Stimulated activated CD8-positive, alpha-beta memory T cell treated with anti-CD3 and anti-CD28 coated beads, Interleukin-2, amount 100 ng/mL, for 48 hours (primary cell): ENCODE data around the gene KRT9.
"Not testable (repeated sequence)": the region's sequence is repeated elsewhere in the genome, so short reads cannot be mapped to it uniquely, and the experiment has no call there.

Experiments used
- DNase-seq, 2 donors: peaks; one replicate each; pipeline ENCODE4 v3.0.0-alpha.2; 2020; ENCODE audit warnings: low read depth in 2 of 2

Gene KRT9

DNA sequence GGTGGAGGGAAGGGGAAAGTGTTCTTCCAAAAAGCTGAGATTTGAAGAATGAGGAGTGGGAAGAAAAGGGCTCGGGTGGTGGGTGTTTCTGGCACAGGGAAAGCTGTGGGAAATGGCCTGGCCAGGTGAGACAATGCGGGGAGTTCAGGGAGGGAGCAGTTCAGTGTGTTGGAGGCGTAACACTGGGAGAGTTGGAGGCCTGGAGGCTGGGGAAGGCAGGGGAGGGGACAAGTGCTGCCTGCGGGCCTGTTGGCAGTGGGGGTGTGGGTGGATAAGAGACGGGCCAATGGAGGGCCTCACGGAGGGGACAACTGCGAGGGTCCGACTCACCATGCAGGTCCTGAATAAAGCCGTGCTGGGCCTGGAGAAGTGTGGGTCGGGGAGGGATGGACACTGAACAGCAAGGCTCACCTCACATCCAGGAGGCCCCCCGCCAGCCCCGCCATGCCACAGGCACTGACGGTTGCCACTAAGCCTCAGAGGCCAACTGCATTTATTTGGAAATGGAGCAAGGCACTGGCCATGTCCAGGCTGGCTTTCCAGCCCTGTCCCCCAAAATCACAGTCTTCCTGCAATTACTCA lies 25.9 kb downstream of the KRT9 start:
- DNase-seq: no peak

DNA sequence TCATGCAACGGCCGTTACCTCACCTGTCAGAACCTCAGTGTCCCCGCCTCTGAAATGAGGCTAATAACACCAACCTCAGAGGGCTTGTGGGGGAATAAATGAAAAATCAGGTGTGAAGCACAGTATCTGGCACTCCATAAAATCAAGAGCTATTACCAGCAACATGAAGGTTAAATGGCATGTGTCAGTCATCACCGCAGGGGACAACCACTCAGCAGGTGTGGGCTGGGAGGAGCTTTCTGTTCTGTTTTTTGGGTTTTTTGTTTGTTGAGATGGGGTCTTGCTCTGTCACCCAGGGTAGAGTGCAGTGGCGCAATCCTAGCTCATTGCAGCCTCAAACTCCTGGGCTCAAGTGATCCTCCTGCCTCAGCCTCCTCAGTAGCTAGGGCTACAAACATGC lies 26.9 kb downstream of the KRT9 start:
- no peak for DNase-seq

DNA sequence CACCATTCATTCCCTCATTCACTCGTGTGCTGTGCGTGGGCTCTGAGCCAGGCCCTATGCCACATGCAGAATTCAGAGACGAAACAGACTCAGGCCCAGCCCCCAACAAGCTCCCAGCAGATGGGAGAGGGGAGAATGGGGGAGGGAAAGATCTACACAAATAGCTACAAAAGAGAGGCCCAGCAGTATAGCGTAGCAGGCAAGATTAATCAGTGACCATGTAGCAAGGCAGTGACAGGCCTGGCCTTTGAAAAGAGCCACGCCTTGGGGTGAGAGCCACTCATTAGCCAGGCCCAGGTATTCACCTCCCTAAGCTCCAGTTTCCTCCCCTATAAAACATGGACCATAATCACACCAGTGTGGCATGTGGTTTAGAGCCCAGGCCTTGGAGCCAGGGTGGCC lies 27.4 kb downstream of the KRT9 start:
- DNase-seq: no peak

DNA sequence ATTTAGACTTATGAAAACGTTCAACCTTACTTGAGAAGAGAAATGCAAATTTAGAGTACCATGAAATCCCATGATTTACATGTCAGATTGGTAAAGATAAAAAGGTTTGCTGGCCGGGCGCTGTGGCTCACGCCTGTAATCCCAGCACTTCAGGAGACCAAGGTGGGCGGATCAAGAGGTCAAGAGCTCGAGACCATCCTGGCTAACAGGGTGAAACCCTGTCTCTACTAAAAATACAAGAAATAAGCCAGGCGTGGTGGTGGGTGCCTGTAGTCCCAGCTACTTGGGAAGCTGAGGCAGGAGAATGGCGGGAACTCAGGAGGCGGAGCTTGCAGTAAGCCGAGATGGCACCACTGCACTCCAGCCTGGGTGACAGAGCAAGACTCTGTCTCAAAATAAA lies 29.1 kb downstream of the KRT9 start:
- DNase-seq: not testable (repeated sequence)

DNA sequence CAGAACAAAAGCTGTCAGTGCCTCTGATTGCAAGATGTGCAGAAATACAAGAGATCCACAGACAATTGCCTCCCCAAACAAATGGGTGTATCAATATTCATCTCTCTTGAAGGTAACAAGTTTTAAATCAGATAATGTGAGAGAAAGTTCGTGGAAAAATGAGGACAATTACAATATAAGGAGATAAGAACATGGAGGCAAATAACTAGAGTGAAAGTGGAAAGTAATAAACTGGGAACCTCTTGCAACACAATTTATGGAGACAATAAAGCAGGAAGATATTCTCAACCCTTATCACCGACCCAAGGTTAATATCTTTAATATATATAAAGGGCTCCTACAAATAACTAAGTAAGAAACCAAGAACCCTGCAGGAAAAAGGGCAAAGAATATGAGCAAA lies 29.5 kb downstream of the KRT9 start:
- no peak for DNase-seq

DNA sequence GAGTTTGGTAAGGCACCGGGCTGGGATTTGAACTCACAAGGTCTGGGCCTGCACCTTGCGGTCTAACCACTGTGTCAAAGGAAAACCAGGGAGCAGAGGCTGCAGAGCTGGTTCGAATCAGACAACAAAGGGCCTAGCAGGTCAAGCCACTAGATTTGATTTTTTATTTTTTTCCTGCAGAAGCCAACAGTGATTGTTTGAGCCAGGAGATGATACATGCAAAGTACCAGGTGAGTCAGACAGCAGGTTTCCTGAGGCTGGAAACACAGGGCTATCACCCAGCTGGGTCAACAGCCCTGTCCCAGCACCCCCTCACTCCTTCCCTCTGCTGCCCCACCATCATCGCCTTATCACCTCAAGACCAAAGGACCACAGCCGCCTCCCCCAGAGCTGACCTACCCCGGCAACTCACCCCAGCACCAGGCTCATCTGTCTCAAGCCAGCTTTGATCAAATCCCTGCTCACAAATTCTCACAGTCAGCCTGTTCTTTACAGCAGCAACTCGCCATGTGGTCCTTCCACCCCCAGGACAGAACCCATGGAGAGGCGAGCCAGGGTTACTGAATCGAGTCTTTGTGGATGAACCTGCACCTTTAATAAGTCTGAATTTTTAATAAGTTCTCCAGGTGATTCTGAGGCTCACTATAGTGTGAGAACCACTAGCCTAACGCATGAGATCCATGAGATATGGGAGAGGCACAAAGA lies 30.8 kb downstream of the KRT9 start:
- DNase-seq: no peak

DNA sequence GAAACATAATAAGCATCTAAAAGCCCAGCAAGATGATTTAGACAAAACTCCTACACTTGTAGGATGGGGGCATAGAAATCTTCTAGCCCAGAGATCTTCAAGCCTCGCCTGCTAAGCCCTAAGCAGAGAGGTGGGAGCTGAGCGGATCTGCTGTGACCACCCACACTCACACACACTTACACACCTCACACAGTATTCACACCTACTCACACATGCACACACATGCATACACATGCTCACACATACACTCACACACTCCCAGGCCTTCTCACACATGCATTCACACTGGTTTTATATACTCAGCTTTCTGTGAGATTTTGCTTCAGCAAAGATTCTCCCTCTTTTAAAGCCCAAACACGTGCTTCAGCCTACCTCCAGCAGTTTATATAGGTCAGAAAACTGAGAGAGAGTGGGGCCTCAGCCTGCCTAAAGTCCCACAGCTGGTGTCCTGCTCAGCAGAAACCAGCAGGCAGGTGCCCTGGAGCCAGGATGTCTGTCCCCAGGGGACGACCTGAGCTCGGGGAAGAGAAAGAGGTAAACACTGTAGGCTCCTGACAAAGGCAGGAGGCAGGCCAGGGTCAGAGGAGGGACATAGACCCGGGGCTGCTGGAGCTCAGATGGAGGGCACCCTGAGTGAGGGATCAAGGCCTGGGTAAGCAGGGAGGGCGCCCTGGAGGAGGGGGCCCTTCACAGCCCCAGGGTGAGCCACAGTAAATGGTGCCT lies 31.7 kb downstream of the KRT9 start:
- DNase-seq: no peak

DNA sequence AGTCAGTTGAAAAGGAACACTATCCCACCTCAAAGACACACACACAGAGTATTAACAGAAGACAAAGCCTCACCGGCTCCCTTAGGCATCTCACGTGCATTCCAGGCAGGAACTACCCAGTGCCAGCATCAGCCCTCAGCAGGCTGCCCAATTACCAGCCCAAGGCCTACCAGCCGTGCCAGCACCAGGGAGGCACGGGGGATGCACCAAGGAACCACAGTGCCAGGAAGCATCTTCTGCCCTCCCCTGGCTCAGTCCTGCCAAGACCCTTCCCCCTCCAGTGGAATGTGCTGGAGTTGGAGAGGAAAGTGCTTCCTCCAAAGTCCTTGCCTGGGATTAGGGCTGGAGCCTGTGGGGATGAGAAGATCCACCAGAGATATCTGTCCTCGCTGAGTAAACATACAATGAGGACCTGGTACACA lies 32.8 kb downstream of the KRT9 start:
- DNase-seq: no peak

DNA sequence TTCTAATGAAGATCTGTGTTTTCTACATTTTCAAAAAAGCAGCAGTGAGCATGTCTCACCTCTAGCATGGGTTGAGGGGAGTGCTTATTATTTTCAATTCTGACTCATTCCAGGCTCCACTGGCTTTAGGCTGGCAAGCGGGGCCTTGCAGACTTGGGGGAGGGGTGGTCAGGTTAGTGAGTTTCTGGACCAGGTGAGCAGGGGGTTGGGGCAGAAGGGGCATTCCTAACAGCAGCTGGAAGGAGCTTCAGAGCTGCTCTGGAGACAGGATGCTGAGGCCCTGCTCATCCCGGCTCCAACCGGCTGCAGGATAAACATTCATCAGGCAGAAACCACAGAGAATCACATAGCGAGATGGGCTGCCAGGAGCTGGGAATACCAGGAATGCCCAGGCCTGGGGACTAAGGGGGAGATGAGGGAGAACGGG lies 33.3 kb downstream of the KRT9 start:
- no peak for DNase-seq

DNA sequence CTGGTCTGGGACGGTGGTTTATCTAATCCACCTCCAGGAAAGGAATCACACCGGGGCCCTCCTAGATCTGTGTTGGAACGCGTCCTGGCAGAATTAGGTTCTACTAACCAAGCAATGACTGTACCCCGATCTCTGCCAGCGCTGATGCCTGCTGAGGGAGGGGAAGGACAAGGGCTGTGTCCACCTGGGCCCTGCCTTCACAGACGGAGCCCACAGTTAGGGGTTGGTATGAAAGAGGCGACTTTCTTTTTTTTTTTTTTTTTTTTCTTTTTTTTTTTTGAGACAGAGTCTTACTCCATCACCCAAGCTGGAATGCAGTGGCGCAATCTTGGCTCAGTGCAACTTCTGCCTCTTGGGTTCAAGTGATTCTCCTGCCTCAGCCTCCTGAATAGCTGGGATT lies 33.9 kb downstream of the KRT9 start:
- no peak for DNase-seq

DNA sequence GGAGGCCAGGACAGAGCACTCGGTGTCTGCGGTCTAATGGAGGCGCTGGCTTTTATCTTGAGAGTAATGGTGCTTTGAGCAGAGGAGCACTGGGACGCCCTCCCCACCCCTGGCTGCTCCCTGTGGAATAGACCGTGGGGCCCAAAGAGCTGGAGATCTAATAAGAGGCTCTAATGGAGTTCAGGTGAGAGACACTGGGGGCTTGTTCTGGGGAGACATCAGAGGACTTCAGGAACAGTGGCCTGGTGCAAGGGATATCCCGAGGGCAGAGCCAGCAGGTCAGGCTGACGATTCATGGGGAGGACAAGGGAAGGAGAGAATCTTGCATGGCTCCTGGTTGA lies 34.3 kb downstream of the KRT9 start:
- DNase-seq: no peak

DNA sequence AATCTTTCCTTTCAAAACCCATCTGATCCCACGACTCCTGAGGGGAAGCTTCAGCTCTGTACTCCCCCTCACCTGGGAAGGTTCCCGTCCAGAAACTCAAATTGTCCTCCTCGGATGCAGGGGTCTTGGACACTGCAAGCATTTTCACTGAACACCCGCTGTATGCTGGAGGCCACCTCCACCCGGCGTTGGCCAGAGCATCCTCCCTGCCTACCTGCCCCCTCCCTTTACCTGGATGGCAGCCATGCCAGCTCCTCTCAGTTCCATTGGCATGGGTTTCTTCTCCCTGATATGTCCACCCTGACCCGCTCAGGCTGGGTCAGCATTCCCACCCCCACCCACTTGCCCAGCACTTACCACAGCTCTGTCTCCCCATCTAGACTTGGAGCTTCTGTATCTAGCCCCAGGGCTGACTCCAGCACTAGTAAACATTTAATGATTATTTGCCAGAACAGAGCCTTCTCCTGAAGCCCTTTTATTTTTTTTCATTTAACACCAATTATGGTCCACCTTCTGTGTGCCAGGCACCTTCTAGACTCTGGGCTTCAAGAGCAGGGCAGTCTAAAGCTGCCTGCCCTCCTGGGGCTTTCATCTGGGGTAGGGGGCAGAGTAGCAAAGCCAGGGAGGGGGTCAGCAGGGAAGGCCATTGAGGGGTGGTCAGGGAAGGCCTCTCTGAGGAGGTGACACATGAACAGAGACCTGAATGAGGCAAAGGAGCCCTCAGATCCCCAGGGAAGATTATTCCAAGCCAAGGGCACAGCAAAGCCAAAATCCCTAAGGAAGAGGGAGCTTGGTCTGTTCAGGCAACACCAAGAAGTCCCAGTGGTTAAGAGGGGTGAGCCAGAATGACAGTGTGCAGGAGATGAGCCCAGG lies 34.9 kb downstream of the KRT9 start:
- DNase-seq: no peak

DNA sequence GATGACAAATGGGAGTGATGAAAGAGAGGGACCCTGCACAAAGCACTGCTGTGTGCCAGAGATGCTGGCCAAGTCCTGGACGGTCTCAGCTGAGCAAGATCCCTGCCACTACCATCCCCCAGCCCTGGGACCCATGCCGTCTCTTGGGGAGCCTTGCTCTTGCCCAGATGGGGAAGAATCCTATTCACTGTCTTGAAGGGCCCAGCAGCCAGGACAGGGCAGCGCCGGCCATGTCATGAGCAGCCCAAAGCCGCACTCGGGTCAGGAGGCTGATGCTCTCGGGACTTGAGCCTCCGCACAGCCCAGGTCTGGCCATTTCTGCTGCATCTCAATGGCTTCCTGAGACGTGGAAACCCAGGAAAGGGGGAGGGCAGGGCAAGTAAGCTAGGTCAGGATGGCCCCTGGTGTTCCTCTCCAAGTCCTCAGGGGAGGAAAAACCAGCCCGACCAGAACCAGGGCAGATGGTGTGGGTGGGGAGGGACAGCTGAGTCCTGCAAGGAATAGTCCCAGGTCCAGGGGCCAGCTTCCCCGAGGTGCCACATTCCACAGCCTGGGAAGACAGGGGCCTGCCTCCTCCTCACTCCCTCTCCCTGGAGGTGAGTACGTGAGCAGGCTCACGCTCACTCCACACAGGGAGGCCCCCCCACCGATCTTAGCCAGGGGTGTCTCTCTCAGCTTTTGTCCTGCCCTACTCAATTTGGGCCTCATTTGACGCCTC lies 35.9 kb downstream of the KRT9 start:
- no peak for DNase-seq

DNA sequence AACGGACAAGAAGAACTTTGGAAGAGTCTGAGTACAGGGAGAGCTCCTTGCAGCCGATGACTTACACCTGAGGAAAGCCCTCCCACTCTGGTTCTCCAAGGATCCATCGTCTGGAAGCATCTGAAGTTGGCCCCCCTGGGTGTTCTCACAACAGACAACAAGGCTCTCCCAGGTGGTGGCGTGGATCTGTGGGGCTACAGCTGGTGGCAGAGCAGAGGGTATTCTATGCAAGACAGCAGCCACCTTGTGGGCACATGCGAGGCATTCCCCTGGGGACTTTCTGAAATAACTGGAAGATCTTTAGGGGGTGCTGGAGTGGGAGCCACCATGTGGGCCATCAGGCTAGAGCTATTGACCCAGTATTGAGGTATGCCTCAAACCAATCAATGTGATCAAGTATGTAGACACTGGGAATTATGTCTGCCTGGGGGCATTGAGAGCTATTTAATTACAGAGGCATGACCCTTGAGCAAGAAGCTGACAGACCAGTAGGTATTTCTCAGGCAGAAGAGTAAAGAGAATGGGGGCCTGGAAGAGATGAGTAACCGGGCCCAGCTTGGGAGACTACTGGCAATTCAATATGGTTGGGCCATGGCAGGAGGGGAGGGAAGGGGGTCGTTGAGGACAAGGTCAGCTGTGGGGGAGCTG lies 36.8 kb downstream of the KRT9 start:
- DNase-seq: no peak

DNA sequence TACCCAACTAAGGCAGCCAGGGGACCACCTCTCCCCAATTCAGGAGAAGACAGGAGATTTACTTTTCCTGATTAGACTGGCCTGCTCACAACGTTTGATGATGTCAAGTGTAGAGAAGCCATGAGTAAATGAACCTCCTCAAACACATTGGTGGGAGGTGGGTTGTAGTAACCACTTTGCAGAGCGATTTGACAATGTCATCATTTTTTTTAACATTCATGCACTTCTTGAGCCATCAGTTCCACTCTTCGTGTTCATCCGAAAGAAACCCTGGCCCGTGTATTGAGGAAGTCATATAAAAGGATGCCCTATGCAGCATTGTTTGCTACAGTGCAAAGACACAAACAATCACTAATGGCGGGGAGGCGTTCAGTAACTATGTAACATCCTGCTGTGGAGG lies 38.2 kb downstream of the KRT9 start:
- DNase-seq: no peak

DNA sequence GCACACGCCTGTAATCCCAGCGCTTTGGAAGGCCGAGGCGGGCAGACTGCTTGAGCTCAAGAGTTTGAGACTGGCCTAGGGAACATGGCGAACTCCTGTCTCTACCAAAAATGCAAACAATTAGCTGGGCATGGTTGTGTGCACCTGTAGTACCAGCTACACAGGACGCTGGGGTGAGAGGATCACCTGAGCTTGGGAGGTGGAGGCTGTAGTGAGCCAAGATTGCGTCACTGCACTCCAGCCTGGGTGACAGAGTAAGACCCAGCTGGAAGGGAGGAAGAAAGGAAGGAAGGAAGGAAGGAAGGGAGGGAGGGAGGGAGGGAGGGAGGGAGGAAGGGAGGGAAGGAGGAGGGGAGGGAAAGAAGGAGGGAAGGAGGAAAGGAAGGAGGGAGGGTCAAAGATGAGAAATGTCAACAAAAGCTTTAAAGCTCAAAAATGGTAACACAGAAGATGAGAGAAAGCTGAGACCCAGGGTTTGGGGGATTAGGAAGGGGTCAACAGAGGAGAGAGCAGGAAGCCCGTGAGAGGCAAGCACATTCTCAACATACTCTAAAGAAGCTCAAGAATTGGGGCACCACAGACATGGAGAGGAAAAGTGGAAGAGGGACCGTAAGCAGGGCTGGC lies 38.8 kb downstream of the KRT9 start:
- no peak for DNase-seq

DNA sequence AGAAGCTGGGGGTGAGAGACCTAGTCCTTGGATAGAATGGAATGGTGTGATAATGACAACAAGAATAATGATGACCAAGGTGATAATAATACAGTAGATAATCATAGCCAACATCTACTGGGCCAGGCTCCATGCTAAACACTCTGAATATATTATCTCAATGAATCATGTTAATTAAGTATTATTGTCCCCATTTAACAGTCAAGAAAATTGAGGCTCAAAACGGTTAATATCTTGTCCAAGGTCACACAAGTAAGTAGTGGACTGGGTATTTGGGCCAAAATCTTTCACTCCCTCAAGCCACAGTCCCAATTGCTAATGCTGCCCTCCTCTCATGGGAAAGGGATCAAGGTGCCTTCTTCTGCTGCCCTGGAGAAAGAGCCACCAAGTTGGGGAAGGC lies 39.9 kb downstream of the KRT9 start:
- no peak for DNase-seq

DNA sequence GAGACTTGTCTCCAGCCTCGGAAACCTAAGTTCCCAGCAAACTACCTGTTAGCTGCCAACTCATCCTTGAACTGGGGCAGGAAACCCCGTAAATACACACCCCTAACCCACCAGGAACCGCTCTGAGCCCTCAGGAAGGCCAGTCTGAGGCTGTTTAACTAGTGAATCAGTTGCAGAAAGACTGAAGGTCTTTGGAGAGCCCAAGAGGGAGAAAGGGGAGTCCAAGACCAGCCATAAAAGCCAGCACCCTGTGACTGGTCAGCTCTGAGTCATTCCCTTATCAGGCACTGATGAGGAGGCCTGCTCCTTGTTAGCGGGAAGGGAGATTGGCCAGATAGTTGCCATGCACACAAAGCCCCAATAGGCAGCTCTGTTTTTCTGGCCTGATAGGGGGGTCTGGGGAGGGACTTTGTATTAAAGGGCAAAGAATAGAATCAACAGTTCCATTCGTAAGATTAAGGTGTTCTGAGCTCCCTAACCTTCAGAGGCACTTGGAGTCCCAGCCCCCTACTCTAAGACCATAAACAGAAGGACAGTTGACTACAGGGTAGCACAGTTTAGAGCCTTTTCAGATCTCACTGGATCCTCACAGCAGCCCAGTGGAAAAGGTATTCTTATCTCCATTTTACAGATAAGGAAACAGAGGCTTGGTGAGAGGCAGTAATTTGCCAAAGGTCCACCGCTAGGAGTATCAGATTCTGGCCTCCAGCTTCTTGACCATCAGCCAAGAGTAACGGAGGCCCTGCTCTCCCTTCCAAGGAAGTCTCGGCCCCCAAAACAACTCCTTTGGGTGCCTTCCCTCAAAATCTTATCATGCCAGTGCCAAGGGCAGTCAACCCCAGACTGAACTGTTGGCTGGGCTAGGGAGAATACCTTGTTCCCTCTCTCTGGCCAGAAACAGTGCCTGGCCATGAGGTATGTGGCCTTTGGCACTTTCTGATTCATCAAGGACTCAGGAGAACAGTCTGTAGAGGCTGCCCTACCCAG lies 41.5 kb downstream of the KRT9 start:
- DNase-seq: no peak

DNA sequence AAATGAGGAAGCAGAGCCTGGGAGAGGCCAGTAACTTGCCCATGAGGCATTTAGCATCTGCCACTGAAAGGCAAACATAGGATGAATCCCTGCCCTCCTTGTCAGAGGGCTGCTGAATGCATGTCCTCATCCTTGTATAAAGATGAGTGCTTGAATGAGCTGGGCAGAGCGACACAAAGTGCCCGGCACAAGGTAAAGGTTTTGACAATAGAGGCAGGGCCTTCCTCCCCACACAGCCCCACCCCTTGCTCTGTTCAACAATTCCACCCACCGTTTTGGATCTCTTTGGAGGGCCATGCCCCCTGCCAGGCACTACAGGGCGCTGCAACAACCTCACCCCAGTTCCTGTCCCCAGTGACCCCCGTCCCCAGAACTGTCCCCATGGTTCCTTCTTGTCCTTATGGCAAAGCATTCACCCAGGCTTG lies 42.4 kb downstream of the KRT9 start:
- DNase-seq: no peak
